WTC11 (cell line): ENCODE results near the gene NFIA.

ENCODE experiments used
- CBFB ChIP-seq: sonication (generic); formaldehyde crosslinking; IDR thresholded peaks from 2 replicates; pipeline ENCODE4 v1.8.1; 2022; ENCODE audit warnings: mild to moderate bottlenecking, low read depth, missing genetic modification reagents
- CTCF ChIP-seq: fragments of 200-600 bp; IDR thresholded peaks from 2 replicates; pipeline ENCODE4 v1.8.0; 2022; ENCODE audit warnings: antibody characterized with exemption
- JUN ChIP-seq: sonication (generic); formaldehyde crosslinking; IDR thresholded peaks from 2 replicates; pipeline ENCODE4 v1.8.0; 2023; ENCODE audit warnings: mild to moderate bottlenecking, missing genetic modification reagents
- TP53 ChIP-seq: sonication (generic); formaldehyde crosslinking; IDR thresholded peaks from 2 replicates; pipeline ENCODE4 v1.8.1; 2023; ENCODE audit warnings: mild to moderate bottlenecking, missing genetic modification reagents
- USF1 ChIP-seq: sonication (generic); formaldehyde crosslinking; IDR thresholded peaks from 2 replicates; pipeline ENCODE4 v1.8.0; 2022; ENCODE audit warnings: mild to moderate bottlenecking, missing genetic modification reagents
- ZNF532 ChIP-seq: fragments of 250-450 bp; sonication (Bioruptor Pico); IDR thresholded peaks from 2 replicates; pipeline ENCODE4 v1.9.0; 2021; ENCODE audit warnings: mild to moderate bottlenecking, borderline replicate concordance
- TF ChIP-seq, protein P1 (sequence below): sonication (generic); formaldehyde crosslinking; IDR thresholded peaks from 2 replicates; pipeline ENCODE4 v1.8.1; 2022; ENCODE audit warnings: missing genetic modification reagents, borderline replicate concordance
- TF ChIP-seq, protein P2 (sequence below): sonication (generic); formaldehyde crosslinking; IDR thresholded peaks from 2 replicates; pipeline ENCODE4 v1.8.0; 2023; ENCODE audit warnings: missing genetic modification reagents

DNA sequence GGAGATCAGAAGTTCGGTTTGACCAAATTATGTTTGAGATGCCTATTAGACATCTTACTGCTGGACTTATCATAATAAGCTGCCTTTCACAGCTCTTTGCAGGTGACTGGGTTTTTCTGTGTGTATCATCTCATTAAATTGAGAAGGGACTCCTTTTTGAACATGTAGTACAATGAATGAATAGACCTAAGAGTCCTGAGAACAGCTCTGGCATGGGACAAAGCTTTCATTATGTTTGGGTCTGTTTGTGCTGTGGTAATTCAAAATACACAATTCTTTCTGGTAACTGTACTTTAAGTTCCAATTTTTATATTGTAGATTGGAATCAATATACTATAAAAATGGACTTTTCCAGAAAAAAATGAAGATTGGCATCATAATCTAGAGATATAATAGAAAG lies 330.2 kb downstream of the NFIA start:
- TF ChIP-seq JUN (no peak), CTCF (no peak), ZNF532 (CRISPR knock-in tag) (no peak), CBFB (no peak), TP53 (CRISPR knock-in tag) (no peak), USF1 (CRISPR knock-in tag) (no peak)
- TF ChIP-seq, protein P1, sequence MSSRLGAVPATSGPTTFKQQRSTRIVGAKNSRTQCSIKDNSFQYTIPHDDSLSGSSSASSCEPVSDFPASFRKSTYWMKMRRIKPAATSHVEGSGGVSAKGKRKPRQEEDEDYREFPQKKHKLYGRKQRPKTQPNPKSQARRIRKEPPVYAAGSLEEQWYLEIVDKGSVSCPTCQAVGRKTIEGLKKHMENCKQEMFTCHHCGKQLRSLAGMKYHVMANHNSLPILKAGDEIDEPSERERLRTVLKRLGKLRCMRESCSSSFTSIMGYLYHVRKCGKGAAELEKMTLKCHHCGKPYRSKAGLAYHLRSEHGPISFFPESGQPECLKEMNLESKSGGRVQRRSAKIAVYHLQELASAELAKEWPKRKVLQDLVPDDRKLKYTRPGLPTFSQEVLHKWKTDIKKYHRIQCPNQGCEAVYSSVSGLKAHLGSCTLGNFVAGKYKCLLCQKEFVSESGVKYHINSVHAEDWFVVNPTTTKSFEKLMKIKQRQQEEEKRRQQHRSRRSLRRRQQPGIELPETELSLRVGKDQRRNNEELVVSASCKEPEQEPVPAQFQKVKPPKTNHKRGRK (CRISPR knock-in tag): no peak
- TF ChIP-seq, protein P2, sequence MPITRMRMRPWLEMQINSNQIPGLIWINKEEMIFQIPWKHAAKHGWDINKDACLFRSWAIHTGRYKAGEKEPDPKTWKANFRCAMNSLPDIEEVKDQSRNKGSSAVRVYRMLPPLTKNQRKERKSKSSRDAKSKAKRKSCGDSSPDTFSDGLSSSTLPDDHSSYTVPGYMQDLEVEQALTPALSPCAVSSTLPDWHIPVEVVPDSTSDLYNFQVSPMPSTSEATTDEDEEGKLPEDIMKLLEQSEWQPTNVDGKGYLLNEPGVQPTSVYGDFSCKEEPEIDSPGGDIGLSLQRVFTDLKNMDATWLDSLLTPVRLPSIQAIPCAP: no peak
